WI38 (cell line): ENCODE measurements around the gene VIL1.

Experiments used
- H3K4me3 ChIP-seq: 2 replicates; pipeline ENCODE4 v1.5.1; 2011; ENCODE audit warnings: low read depth, mild to moderate bottlenecking, control low read depth, low read length
- TF ChIP-seq, protein P1 (sequence below): IDR thresholded peaks from 2 replicates; pipeline ENCODE4 v1.5.1; 2012; ENCODE audit warnings: low read depth, mild to moderate bottlenecking, control low read depth, low read length

The VIL1 gene

DNA sequence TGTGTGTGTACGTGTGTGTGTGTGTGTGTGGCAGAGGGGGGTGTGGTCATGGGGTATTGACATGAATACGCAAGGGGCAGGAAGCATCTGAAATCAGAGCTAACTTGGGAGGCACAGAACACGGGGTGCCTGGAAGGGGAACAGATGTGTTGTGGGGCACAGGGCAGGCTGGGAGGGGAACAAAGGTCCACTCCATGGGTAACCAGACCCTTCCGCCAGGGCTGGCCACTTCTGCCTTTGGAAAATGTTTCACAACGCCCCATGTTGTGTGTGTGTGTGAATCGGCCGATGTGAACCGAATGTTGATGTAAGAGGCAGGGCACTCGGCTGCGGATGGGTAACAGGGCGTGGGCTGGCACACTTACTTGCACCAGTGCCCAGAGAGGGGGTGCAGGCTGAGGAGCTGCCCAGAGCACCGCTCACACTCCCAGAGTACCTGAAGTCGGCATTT is 37.0 kb upstream of the VIL1 start, which contains the start of gene SLC11A1:
Gene SLC11A1, plus strand, starts transcription at position 358 of the 451 bp plus-strand sequence. CDS start 96 bp downstream, outside the sequence.
- no peak within 1 kb of the TSS for H3K4me3 ChIP-seq
- TF ChIP-seq, protein P1, sequence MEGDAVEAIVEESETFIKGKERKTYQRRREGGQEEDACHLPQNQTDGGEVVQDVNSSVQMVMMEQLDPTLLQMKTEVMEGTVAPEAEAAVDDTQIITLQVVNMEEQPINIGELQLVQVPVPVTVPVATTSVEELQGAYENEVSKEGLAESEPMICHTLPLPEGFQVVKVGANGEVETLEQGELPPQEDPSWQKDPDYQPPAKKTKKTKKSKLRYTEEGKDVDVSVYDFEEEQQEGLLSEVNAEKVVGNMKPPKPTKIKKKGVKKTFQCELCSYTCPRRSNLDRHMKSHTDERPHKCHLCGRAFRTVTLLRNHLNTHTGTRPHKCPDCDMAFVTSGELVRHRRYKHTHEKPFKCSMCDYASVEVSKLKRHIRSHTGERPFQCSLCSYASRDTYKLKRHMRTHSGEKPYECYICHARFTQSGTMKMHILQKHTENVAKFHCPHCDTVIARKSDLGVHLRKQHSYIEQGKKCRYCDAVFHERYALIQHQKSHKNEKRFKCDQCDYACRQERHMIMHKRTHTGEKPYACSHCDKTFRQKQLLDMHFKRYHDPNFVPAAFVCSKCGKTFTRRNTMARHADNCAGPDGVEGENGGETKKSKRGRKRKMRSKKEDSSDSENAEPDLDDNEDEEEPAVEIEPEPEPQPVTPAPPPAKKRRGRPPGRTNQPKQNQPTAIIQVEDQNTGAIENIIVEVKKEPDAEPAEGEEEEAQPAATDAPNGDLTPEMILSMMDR, result no peak

DNA sequence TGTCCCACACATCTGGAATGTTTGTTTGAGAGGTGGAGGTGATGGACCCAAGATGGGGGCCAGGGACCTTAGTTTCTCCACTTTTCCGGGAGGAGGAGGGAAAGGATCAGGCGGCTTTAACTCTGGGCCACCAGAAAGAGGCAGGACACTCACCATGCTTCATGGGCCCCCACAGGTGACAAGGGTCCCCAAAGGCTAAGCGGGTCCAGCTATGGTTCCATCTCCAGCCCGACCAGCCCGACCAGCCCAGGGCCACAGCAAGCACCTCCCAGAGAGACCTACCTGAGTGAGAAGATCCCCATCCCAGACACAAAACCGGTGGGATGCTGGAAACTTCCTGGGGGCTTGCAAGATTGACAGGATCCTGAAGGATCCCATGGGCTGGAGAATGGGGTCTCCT is 36.1 kb upstream of the VIL1 start:
- TF ChIP-seq, protein P1, result no peak

DNA sequence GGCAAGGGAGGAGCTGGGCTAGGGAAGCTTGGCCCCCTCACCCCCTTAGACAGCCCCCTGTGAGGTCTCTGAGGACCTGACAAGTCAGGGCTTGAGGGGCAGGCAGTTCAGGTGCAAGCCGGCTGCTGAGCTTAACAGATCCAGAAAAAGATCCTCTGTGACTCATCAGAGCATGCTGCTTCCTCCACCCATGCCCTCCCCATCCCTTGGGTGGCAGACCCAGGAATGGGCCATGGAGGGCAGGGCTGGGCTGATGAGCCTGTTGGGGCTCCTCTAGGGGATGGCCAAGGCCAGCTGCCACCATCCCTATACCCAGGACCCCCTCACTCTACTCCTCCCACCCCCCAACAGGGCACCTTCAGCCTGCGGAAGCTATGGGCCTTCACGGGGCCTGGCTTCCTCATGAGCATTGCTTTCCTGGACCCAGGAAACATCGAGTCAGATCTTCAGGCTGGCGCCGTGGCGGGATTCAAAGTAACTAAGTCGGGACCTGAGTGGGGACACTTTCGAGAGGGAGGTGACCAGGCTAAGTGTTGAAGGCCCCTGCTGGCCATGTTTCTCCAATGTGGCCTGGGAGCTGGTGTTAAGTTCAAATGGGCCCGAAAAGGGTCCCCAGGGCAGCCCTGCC is 34.9 kb upstream of the VIL1 start:
- TF ChIP-seq, protein P1, result no peak
- H3K4me3 ChIP-seq, result no peak overlapping the region

More for the DNA sequence above, 36.1 kb upstream of the VIL1 start:
- H3K4me3 ChIP-seq, result no peak overlapping the region

DNA sequence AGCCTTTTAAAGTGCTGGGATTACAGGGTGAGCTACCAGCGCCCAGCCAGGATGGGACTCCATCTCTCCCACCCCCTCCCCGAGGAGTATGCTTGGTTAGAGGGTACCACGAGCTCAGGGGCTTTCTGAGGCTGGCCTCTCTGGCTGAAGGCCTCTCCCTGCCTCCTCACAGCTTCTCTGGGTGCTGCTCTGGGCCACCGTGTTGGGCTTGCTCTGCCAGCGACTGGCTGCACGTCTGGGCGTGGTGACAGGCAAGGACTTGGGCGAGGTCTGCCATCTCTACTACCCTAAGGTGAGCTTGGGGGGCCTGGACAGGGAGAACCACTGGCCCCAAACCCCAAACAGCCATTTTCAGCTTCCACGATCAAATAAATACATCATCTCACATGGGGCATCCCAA is 33.9 kb upstream of the VIL1 start:
- no peak overlapping the region for H3K4me3 ChIP-seq
- TF ChIP-seq, protein P1, result no peak

DNA sequence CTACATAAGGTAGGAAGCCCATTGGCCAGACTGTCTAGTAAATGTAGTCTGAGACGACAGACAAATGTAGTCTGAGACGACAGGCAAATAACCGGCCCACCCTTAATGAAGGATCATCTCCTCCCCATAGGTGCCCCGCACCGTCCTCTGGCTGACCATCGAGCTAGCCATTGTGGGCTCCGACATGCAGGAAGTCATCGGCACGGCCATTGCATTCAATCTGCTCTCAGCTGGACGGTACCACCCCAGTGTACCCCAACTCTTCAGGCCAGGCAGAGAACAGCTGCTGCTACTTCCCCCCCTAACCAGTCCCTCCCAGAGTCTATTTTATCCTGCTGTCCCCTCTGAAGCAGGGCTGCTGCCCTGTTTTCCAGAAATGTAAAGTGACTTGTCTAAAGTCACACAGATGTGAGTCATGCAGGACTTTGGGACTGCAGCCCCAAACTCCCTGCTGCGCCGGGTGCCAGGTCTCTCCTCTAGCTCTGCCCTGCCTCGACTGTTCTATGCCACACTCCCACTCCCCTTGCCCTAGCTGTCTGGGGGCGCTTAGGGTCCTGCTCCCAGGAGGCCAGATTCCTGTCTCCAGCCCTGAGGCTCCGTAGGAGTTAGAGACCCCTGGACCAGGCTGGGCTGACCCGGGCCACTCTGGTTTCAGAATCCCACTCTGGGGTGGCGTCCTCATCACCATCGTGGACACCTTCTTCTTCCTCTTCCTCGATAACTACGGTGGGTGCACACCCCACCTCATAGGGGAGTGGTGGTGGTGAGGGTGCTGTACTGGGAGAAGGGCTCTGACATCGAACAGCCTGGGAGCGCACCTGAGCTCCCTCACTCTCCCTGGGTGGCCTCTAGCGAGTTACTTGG is 32.2 kb upstream of the VIL1 start:
- TF ChIP-seq, protein P1, result no peak
- no peak overlapping the region for H3K4me3 ChIP-seq

DNA sequence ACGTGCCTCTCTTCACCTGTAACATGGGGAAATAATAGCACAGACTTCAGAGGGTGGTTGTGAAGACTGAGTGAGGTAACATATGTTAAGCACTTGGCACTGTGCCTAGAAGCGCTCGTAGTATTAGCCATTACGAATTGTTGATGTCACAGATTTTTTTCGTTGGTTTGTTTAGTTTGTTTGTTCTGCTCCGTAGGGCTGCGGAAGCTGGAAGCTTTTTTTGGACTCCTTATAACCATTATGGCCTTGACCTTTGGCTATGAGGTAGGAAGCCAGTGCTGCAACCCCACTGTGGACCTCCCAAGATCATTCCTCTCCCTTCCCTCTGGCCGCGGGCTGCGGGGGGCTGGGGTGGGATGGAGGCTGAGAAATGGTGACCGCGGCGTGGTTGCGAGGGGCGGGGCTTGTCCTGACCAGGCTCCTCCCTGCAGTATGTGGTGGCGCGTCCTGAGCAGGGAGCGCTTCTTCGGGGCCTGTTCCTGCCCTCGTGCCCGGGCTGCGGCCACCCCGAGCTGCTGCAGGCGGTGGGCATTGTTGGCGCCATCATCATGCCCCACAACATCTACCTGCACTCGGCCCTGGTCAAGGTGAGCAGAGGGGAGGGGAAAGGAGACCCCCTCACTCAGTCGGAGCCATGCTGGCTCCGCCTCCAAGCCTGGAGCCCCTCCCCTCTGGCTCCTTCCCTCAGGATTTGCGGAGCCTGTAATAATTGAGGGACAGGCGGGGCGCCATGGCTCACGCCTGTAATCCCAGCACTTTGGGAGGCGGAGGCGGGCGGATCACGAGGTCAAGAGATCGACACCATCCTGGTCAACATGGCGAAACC is 31.3 kb upstream of the VIL1 start:
- H3K4me3 ChIP-seq, result peak overlapping the region; percentile 48
- TF ChIP-seq, protein P1, result no peak
